HepG2 (cell line): ENCODE data around the gene MSH3.

Experiments
- CTCF ChIP-seq: sonication (generic); formaldehyde crosslinking; IDR thresholded peaks from 2 replicates; pipeline ENCODE4 v1.5.0; 2020; ENCODE audit warnings: mild to moderate bottlenecking, missing genetic modification reagents, moderate library complexity
- HMGXB4 ChIP-seq, 2 experiments: sonication (generic) in 1 of 2; formaldehyde crosslinking in 1 of 2; IDR thresholded peaks; 2 replicates each; pipeline versions ENCODE4 v1.4.0 to v1.6.1; 2018 to 2020; ENCODE audit warnings: missing genetic modification reagents in 2 of 2, borderline replicate concordance in 1 of 2, low read depth in 1 of 2, mild to moderate bottlenecking in 1 of 2, missing biosample characterization in 1 of 2
- MYC ChIP-seq: sonication (generic); formaldehyde crosslinking; IDR thresholded peaks from 2 replicates; pipeline ENCODE4 v1.9.0; 2021; ENCODE audit warnings: missing genetic modification reagents, borderline replicate concordance
- NFYB ChIP-seq: sonication (generic); formaldehyde crosslinking; IDR thresholded peaks from 2 replicates; pipeline ENCODE4 v1.4.0; 2020; ENCODE audit warnings: missing genetic modification reagents
- NR1H2 ChIP-seq: sonication (generic); formaldehyde crosslinking; IDR thresholded peaks from 2 replicates; pipeline ENCODE4 v1.8.1; 2022; ENCODE audit warnings: low read depth, missing genetic modification reagents, borderline replicate concordance
- POLR2A ChIP-seq, 2 experiments: IDR thresholded peaks; 2 replicates each; pipeline ENCODE4 v1.6.1; 2011; ENCODE audit warnings: low read depth in 2 of 2, low read length in 2 of 2, mild to moderate bottlenecking in 1 of 2, moderate library complexity in 1 of 2; ENCODE audit not compliant: insufficient read depth in 1 of 2
- RAD21 ChIP-seq: fragments of 450-650 bp; formaldehyde crosslinking; IDR thresholded peaks from 2 replicates; pipeline ENCODE4 v1.5.0; 2020; ENCODE audit warnings: mild to moderate bottlenecking
- RBM39 ChIP-seq: fragments of 200-400 bp; formaldehyde crosslinking; IDR thresholded peaks from one replicate; pipeline ENCODE4 v1.6.1; 2018; ENCODE audit warnings: antibody characterized with exemption, mild to moderate bottlenecking, low read depth, low read length; ENCODE audit not compliant: poor library complexity, severe bottlenecking
- ZBTB2 ChIP-seq: sonication (generic); formaldehyde crosslinking; IDR thresholded peaks from 2 replicates; pipeline ENCODE4 v1.8.0; 2022; ENCODE audit warnings: low read depth, missing genetic modification reagents
- ZNF430 ChIP-seq: sonication (generic); formaldehyde crosslinking; IDR thresholded peaks from 2 replicates; pipeline ENCODE4 v1.9.0; 2021; ENCODE audit warnings: mild to moderate bottlenecking, missing genetic modification reagents
- TF ChIP-seq, protein P1 (sequence below): sonication (generic); formaldehyde crosslinking; IDR thresholded peaks from 2 replicates; pipeline ENCODE4 v1.4.0; 2020; ENCODE audit warnings: mild to moderate bottlenecking, missing genetic modification reagents
- TF ChIP-seq, protein P2 (sequence below): sonication (generic); formaldehyde crosslinking; IDR thresholded peaks from 2 replicates; pipeline ENCODE4 v1.4.0; 2020; ENCODE audit warnings: missing genetic modification reagents
- TF ChIP-seq, protein P3 (sequence below): sonication (generic); formaldehyde crosslinking; IDR thresholded peaks from 2 replicates; pipeline ENCODE4 v1.5.1; 2020; ENCODE audit warnings: missing genetic modification reagents, mild to moderate bottlenecking, borderline replicate concordance

- TF ChIP-seq, protein P1, sequence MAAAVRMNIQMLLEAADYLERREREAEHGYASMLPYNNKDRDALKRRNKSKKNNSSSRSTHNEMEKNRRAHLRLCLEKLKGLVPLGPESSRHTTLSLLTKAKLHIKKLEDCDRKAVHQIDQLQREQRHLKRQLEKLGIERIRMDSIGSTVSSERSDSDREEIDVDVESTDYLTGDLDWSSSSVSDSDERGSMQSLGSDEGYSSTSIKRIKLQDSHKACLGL (CRISPR knock-in tag) = no peak
- TF ChIP-seq MYC (no peak), HMGXB4 (CRISPR knock-in tag; IDR thresholded peaks at IDR 0.05; ENCODE audit: borderline replicate concordance in 1 of 2, low read depth in 1 of 2) (no peak), RAD21 (no peak), NR1H2 (CRISPR knock-in tag) (no peak), ZNF430 (CRISPR knock-in tag) (no peak), RBM39 (no peak), NFYB (CRISPR knock-in tag) (no peak), POLR2A (IDR thresholded peaks at IDR 0.05; ENCODE audit: insufficient read depth in 1 of 2, low read depth in 2 of 2, low read length in 2 of 2) (no peak), ZBTB2 (CRISPR knock-in tag) (no peak), CTCF (CRISPR knock-in tag) (no peak)
- TF ChIP-seq, protein P2, sequence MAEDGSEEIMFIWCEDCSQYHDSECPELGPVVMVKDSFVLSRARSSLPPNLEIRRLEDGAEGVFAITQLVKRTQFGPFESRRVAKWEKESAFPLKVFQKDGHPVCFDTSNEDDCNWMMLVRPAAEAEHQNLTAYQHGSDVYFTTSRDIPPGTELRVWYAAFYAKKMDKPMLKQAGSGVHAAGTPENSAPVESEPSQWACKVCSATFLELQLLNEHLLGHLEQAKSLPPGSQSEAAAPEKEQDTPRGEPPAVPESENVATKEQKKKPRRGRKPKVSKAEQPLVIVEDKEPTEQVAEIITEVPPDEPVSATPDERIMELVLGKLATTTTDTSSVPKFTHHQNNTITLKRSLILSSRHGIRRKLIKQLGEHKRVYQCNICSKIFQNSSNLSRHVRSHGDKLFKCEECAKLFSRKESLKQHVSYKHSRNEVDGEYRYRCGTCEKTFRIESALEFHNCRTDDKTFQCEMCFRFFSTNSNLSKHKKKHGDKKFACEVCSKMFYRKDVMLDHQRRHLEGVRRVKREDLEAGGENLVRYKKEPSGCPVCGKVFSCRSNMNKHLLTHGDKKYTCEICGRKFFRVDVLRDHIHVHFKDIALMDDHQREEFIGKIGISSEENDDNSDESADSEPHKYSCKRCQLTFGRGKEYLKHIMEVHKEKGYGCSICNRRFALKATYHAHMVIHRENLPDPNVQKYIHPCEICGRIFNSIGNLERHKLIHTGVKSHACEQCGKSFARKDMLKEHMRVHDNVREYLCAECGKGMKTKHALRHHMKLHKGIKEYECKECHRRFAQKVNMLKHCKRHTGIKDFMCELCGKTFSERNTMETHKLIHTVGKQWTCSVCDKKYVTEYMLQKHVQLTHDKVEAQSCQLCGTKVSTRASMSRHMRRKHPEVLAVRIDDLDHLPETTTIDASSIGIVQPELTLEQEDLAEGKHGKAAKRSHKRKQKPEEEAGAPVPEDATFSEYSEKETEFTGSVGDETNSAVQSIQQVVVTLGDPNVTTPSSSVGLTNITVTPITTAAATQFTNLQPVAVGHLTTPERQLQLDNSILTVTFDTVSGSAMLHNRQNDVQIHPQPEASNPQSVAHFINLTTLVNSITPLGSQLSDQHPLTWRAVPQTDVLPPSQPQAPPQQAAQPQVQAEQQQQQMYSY (CRISPR knock-in tag) = no peak
- TF ChIP-seq, protein P3, sequence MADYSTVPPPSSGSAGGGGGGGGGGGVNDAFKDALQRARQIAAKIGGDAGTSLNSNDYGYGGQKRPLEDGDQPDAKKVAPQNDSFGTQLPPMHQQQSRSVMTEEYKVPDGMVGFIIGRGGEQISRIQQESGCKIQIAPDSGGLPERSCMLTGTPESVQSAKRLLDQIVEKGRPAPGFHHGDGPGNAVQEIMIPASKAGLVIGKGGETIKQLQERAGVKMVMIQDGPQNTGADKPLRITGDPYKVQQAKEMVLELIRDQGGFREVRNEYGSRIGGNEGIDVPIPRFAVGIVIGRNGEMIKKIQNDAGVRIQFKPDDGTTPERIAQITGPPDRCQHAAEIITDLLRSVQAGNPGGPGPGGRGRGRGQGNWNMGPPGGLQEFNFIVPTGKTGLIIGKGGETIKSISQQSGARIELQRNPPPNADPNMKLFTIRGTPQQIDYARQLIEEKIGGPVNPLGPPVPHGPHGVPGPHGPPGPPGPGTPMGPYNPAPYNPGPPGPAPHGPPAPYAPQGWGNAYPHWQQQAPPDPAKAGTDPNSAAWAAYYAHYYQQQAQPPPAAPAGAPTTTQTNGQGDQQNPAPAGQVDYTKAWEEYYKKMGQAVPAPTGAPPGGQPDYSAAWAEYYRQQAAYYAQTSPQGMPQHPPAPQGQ (CRISPR knock-in tag) = no peak
Measured at GRCh38 chr5:80631278-80632259, 22.9 kb upstream of the MSH3 start.
